SKM-1 treated with dmso at 0.1 percent for 144 hours (cell line): ENCODE data around the gene PRLH.

Source experiments
- DNase-seq: peaks from one replicate; lab custom pipeline; 2025; ENCODE audit not compliant: unreplicated experiment; lab: John Stamatoyannopoulos, UW

The PRLH gene

DNA sequence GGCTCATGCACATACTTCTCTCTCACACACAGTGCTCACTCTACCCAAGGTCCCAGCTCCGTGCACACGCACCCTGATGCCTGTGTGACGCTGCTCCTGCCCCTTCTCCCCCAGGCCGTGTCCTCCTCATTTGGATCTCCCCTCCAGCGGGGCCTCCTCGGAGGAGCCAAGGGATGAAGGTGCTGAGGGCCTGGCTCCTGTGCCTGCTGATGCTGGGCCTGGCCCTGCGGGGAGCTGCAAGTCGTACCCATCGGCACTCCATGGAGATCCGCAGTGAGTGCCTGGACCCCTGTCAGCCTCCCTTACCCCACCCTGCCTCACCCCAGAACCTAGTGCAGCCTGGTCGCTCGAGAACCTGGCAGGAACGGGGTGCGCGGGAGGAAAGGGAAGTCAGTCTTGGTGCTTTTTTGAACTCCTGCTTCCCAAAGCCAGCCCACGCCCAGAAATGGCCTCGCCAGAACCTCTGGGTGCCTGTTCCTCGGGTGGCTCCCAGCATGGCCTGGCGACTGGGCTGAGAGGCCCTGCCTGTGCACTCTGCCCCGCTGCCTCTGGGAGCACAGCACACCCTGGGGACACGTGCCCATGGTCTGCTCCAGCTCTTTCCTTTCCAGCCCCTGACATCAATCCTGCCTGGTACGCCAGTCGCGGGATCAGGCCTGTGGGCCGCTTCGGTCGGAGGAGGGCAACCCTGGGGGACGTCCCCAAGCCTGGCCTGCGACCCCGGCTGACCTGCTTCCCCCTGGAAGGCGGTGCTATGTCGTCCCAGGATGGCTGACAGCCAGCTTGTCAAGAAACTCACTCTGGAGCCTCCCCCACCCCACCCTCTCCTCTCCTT, at the start of gene PRLH:
Gene PRLH, plus strand, starts transcription at position 174 of the 835 bp plus-strand sequence. Its CDS starts 0 bp downstream, at position 174.
- no peak for DNase-seq

DNA sequence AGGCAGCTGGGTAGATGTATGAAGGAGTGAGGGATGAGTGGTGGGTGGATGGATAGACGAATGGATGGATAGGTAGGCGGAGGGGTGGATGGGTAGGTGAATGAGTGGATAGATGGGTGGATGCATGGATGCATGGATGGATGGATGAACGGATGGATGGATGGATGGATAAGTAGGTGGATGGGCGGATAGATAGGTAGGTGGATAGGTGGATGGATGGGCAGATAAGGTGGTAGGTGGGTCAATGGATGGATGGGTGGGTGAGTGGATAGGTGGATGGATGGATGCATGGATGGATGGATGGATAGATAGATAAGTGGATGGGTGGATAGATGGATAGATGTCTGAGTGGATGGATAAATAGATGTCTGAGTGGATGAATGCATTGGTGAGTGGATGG, 49.2 kb upstream of the PRLH start:
- DNase-seq, result no peak

GRCh38 chr2:237517990-237518389, 48.4 kb upstream of the PRLH start:
- no peak for DNase-seq

- DNase-seq, result no peak
These were observed 46.7 kb upstream of the PRLH start for GRCh38 chr2:237519506-237520245.

DNA sequence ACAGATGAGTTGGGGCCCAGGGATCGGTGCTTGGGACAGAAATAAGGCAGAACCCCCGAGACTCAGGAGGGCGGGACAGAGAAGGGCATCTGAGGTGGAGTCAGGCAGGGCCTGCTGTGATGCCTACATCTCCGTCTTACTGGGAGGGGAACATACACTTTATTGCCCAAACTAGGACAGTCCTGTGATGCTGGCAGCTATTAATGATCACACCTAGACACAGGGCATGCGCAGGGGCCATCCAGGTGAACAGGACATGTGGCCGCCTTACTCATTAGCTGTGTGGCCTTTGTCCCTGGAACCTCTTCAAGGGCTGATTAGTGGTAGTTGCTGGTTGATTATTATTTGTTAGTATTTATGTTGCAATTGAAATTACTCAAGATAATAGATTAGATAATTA, 46.1 kb upstream of the PRLH start:
- DNase-seq, result no peak

DNA sequence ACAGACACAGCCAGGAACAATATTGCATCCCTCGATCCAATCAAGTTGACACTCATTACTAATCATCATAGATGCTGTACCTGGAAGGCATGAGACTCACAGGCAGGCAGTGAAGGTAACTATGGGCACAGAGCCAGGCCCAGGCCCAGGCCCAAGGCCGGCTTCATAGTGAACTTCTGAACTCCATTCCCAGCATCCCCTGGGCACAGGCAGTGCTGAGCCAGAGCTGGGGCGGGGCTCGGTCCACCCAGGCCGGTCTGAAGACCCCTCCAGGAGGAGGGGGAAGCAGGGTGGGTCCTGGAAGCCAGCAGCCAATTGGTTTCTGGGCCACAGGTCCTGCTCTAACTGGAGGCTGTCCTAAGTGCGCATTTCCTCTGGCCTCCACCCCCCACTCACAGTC, 41.7 kb upstream of the PRLH start:
- no peak for DNase-seq

GRCh38 chr2:237525559-237526157, 40.7 kb upstream of the PRLH start:
- DNase-seq, result no peak

DNA sequence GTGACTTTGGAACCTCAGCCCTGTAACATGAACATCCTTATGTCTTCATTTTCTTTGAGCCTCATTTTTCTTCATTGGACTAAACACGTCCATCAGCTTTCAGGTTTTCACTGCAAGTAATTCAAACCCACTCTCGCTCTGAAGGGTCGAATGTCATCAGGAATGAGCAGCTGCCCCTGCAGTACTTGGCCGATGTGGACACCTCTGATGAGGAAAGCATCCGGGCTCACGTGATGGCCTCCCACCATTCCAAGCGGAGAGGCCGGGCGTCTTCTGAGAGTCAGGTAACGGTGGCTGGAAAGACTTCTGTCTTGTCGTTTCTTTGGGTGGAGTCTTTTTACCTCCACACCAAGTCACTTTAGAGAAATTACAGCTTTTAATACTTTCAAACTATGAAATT, 39.1 kb upstream of the PRLH start:
- DNase-seq, result no peak

DNA sequence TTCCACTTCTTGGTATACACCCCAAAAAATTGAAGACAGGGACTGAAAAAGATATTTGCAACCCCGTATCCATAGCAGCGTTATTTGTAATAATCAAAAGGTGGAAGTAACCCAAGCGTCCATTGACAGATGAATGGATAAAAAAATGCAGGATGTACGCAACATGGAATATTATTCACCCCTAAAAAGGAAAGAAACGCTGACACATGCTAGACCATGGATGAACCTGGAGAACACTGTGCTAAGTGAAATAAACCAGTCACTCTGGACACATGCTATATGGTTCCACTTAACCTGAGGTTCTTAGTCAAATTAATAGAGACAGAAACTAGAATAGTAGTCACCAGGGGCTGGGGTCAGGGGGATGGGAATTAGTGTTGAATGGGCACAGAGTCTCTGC, 38.6 kb upstream of the PRLH start:
- no peak for DNase-seq

DNA sequence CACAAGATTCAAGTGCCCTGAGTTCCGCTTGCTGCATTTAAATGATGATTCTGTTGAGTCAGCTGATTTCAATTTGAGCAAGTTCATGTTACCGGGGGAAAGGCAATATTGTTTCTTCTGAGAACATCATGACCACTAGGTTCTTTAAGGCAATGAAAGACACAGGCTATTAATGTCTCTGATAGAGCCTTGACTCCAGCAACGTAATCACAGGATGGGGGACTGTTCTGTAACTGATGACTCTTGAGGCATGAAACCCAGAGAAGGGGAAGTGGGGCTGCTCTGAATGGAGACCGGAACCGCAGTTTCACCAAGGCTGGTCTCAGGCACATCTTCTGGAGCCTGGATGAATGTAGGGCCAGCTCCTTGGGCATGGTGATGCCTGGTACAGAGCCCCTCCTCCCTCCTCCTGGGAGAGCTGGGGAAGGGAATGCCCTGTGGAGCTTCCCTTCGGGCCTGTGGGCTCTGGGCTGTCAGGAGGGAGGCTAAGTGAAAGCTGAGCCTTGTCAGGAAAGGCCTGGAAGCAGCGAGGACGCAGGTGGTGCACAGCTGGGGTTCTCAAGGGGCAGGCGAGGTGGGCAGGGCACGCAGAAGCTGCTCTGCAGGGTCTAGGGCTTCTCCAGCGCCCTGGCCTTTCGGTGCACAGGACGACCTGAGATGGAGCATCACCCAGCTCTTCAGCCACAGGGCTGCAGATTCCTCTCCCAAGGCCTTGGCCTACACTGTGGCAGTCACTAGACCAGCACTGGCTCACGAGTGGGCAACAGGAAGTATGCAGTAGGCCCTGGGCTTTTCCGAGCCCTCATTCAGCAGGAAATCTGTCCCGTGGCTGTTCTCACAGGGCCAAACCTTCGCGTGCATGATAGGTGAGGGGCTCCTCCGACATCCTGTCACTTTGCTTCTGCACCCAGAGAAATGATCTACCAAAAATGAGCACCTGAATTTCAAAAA, 36.6 kb upstream of the PRLH start:
- no peak for DNase-seq

- DNase-seq, result no peak
These were observed 35.6 kb upstream of the PRLH start for GRCh38 chr2:237530472-237531433.

GRCh38 chr2:237532160-237532559, 34.2 kb upstream of the PRLH start:
- no peak for DNase-seq

- no peak for DNase-seq
These were observed 32.7 kb upstream of the PRLH start for GRCh38 chr2:237533668-237534161.

DNA sequence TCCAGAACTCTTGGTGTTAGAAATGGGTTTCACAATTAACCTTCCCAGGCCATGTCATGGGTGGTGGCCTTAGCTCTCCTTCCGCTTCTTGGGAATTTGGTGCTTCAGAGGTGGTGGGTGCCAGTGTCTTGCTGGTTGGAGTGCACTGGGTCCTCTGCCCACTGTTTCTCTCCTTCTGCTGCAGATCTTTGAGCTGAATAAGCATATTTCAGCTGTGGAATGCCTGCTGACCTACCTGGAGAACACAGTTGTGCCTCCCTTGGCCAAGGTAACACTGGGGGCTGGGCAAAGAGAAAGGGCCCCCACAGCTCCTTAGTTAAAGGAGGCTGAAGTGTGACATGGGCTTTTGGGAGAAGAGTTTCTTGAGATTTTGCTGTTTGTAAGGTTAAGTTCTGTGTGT, 32.0 kb upstream of the PRLH start:
- DNase-seq, result no peak

- no peak for DNase-seq
These were observed 30.8 kb upstream of the PRLH start for GRCh38 chr2:237535385-237536082.

DNA sequence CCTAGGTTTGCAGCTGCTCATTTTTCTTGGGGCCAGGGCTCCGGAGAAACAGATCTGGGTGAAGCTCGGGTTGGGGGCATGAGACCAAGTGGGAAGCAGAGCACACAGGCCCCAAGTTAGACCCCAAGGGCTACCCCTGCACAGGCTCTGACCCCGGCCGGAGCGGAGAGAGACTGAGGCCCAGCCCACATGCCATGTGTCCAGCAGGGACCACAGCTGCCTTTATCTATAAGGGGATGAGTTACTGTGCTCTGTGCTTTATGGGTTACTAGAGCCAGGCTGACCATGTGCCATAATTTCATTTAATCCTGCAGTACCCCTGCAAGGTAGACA, 30.3 kb upstream of the PRLH start:
- no peak for DNase-seq

DNA sequence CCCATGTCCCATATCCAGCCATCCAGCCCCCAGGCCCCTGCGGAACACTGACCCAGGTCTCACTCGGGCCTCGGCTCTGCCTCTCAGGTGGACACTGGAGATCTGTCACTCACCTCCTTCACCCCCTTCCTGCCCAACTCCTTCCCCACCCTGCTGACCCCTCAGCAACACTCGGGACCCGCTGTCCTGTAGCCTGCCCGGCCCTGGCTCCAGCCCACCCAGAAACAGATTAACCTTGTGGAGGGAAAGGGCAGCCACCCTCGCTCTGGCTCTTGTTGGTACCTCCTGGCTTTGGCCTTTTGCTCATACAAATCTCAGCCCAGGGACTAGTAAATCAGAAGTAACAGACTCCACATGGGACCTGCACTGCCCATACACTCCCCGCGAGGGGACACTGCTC, 29.8 kb upstream of the PRLH start:
- DNase-seq, result no peak

GRCh38 chr2:237538001-237538720, 28.2 kb upstream of the PRLH start:
- DNase-seq, result no peak
